Effector memory CD4-positive, alpha-beta T cell (primary cell): ENCODE measurements around the gene ADGRA3.

Experiments used
- DNase-seq, 3 donors: peaks; one replicate each; pipeline ENCODE4 v3.0.0-alpha.2; 2020
- H3K27ac ChIP-seq: 2 replicates; pipeline ENCODE4 v1.7.0; 2013; ENCODE audit warnings: mild to moderate bottlenecking, low read length, moderate library complexity; ENCODE audit not compliant: insufficient read depth, poor library complexity, severe bottlenecking
- H3K27me3 ChIP-seq: replicated peaks from 2 replicates; pipeline ENCODE4 v1.7.0; 2013; ENCODE audit warnings: mild to moderate bottlenecking, low read length; ENCODE audit not compliant: insufficient read depth, control insufficient read depth, poor library complexity, severe bottlenecking
- H3K36me3 ChIP-seq: 2 replicates; pipeline ENCODE4 v1.7.0; 2013; ENCODE audit warnings: mild to moderate bottlenecking, low read length, moderate library complexity; ENCODE audit not compliant: control insufficient read depth, insufficient read depth
- H3K4me1 ChIP-seq: 2 replicates; pipeline ENCODE4 v1.7.0; 2013; ENCODE audit warnings: low read length, mild to moderate bottlenecking; ENCODE audit not compliant: control insufficient read depth, insufficient read depth, poor library complexity, severe bottlenecking
- H3K4me3 ChIP-seq: 2 replicates; pipeline ENCODE4 v1.7.0; 2013; ENCODE audit warnings: low read length, low read depth, mild to moderate bottlenecking; ENCODE audit not compliant: insufficient read depth, poor library complexity, severe bottlenecking
- H3K9me3 ChIP-seq: 2 replicates; pipeline ENCODE4 v1.7.0; 2013; ENCODE audit warnings: mild to moderate bottlenecking, low read length, moderate library complexity; ENCODE audit not compliant: control insufficient read depth

Gene ADGRA3

GRCh38 chr4:22473268-22473667 is 42.6 kb downstream of the ADGRA3 start:
- no peak for DNase-seq
- Histone ChIP-seq H3K9me3 (no peaks in the 10 kb centered on the region), H3K36me3 (no peaks in the 10 kb centered on the region), H3K4me3 (no peak overlapping the region), H3K4me1 (no peaks in the 10 kb centered on the region), H3K27me3 (no peaks in the 10 kb centered on the region), H3K27ac (no peak overlapping the region)

- H3K27me3 ChIP-seq, result no peaks in the 10 kb centered on the region
- DNase-seq, result no peak
- H3K27ac ChIP-seq, result no peak overlapping the region
- H3K36me3 ChIP-seq, result no peaks in the 10 kb centered on the region
- H3K9me3 ChIP-seq, result no peaks in the 10 kb centered on the region
- H3K4me3 ChIP-seq, result no peak overlapping the region
- no peaks in the 10 kb centered on the region for H3K4me1 ChIP-seq
These were observed 43.8 kb downstream of the ADGRA3 start for GRCh38 chr4:22471999-22472461.

- Histone ChIP-seq H3K36me3 (no peaks in the 10 kb centered on the region), H3K27ac (no peak overlapping the region), H3K4me1 (no peaks in the 10 kb centered on the region)
These were observed 44.4 kb downstream of the ADGRA3 start for GRCh38 chr4:22471419-22471818.

GRCh38 chr4:22466581-22466980 is 49.3 kb downstream of the ADGRA3 start:
- Histone ChIP-seq H3K9me3 (no peaks in the 10 kb centered on the region), H3K4me3 (no peak overlapping the region), H3K36me3 (no peaks in the 10 kb centered on the region), H3K27me3 (no peaks in the 10 kb centered on the region), H3K4me1 (no peaks in the 10 kb centered on the region), H3K27ac (no peak overlapping the region)
- DNase-seq, result no peak

More at GRCh38 chr4:22471419-22471818, 44.4 kb downstream of the ADGRA3 start:
- DNase-seq, result no peak
- Histone ChIP-seq H3K9me3 (no peaks in the 10 kb centered on the region), H3K27me3 (no peaks in the 10 kb centered on the region), H3K4me3 (no peak overlapping the region)

GRCh38 chr4:22465996-22466395 is 49.9 kb downstream of the ADGRA3 start:
- H3K4me3 ChIP-seq, result no peak overlapping the region

GRCh38 chr4:22465349-22465748 is 50.5 kb downstream of the ADGRA3 start:
- no peaks in the 10 kb centered on the region for H3K27me3 ChIP-seq
- no peaks in the 10 kb centered on the region for H3K9me3 ChIP-seq
- no peak overlapping the region for H3K27ac ChIP-seq
- H3K4me1 ChIP-seq, result no peaks in the 10 kb centered on the region
- DNase-seq, result no peak
- no peaks in the 10 kb centered on the region for H3K36me3 ChIP-seq
- H3K4me3 ChIP-seq, result no peak overlapping the region

More at GRCh38 chr4:22465996-22466395, 49.9 kb downstream of the ADGRA3 start:
- no peak overlapping the region for H3K27ac ChIP-seq
- no peaks in the 10 kb centered on the region for H3K27me3 ChIP-seq
- H3K36me3 ChIP-seq, result no peaks in the 10 kb centered on the region
- DNase-seq, result no peak
- no peaks in the 10 kb centered on the region for H3K4me1 ChIP-seq
- H3K9me3 ChIP-seq, result no peaks in the 10 kb centered on the region

- Histone ChIP-seq H3K4me3 (no peak overlapping the region), H3K9me3 (no peaks in the 10 kb centered on the region), H3K27ac (no peak overlapping the region), H3K27me3 (no peaks in the 10 kb centered on the region), H3K4me1 (no peaks in the 10 kb centered on the region), H3K36me3 (no peaks in the 10 kb centered on the region)
- DNase-seq, result no peak
These were observed 52.7 kb downstream of the ADGRA3 start for GRCh38 chr4:22463179-22463578.

- H3K4me3 ChIP-seq, result no peak overlapping the region
- H3K9me3 ChIP-seq, result no peaks in the 10 kb centered on the region
- H3K27me3 ChIP-seq, result no peaks in the 10 kb centered on the region
- no peaks in the 10 kb centered on the region for H3K4me1 ChIP-seq
- no peak overlapping the region for H3K27ac ChIP-seq
- H3K36me3 ChIP-seq, result no peaks in the 10 kb centered on the region
- DNase-seq, result no peak
These were observed 53.2 kb downstream of the ADGRA3 start for GRCh38 chr4:22462688-22463087.

GRCh38 chr4:22460266-22460665 is 55.6 kb downstream of the ADGRA3 start:
- Histone ChIP-seq H3K27ac (no peak overlapping the region), H3K4me1 (no peaks in the 10 kb centered on the region), H3K4me3 (no peak overlapping the region), H3K9me3 (no peaks in the 10 kb centered on the region), H3K27me3 (no peaks in the 10 kb centered on the region), H3K36me3 (no peaks in the 10 kb centered on the region)
- no peak for DNase-seq

GRCh38 chr4:22458098-22458497 is 57.8 kb downstream of the ADGRA3 start:
- no peak overlapping the region for H3K4me3 ChIP-seq
- no peaks in the 10 kb centered on the region for H3K4me1 ChIP-seq
- no peaks in the 10 kb centered on the region for H3K9me3 ChIP-seq
- H3K27me3 ChIP-seq, result no peaks in the 10 kb centered on the region
- no peak for DNase-seq
- H3K36me3 ChIP-seq, result no peaks in the 10 kb centered on the region
- H3K27ac ChIP-seq, result no peak overlapping the region

GRCh38 chr4:22457348-22457747 is 58.5 kb downstream of the ADGRA3 start:
- no peak overlapping the region for H3K4me3 ChIP-seq
- DNase-seq, result no peak
- no peaks in the 10 kb centered on the region for H3K36me3 ChIP-seq
- H3K4me1 ChIP-seq, result no peaks in the 10 kb centered on the region
- H3K27ac ChIP-seq, result no peak overlapping the region
- no peaks in the 10 kb centered on the region for H3K27me3 ChIP-seq
- no peaks in the 10 kb centered on the region for H3K9me3 ChIP-seq
